Prostate gland (tissue), 2 donors: ENCODE measurements around the gene CLEC12A.

Source experiments
- CTCF ChIP-seq, 4 experiments: fragments of 200-600 bp in 2 of 4; fragments of 450-650 bp in 2 of 4; sonication (generic) in 2 of 4; IDR thresholded peaks; 1 replicate in 3 of 4; 2 replicates in 1 of 4; pipeline ENCODE4 v1.5.1; 2016 to 2019; ENCODE audit warnings: antibody characterized with exemption in 4 of 4, mild to moderate bottlenecking in 2 of 4, moderate library complexity in 2 of 4
- POLR2A ChIP-seq: fragments of 450-650 bp; IDR thresholded peaks from one replicate; pipeline ENCODE4 v1.6.1; 2016; ENCODE audit warnings: antibody characterized with exemption, mild to moderate bottlenecking
- POLR2AphosphoS5 ChIP-seq: sonication (generic); formaldehyde crosslinking; IDR thresholded peaks from one replicate; pipeline ENCODE4 v1.6.1; 2017; ENCODE audit warnings: antibody characterized with exemption

GRCh38 chr12:9925705-9926393 lies 45.4 kb upstream of the CLEC12A start:
- TF ChIP-seq POLR2A (no peak), CTCF (IDR thresholded peaks at IDR 0.05) (peak; percentile 17 to 65 (median 41)), POLR2AphosphoS5 (no peak)
